Neural cell (in vitro differentiated cells): ENCODE results near the gene HOXD3. TPM values are rescaled to one million over a fixed set of nuclear protein-coding genes. Genes with fewer than 3 reads are reported as not detected.

Experiments
- H2AFZ ChIP-seq: fragments of 200-600, 300-800 bp; sonication (generic), shearing (Covaris generic); 2 replicates; pipeline ENCODE4 v1.6.0; 2014; ENCODE audit warnings: low read depth, mild to moderate bottlenecking, antibody characterized with exemption, low read length, moderate library complexity
- H3F3A ChIP-seq: fragments of 200-600 bp; shearing (Covaris generic); 2 replicates; pipeline ENCODE4 v1.6.1; 2016; ENCODE audit warnings: mild to moderate bottlenecking, moderate library complexity, mixed read lengths, antibody characterized with exemption, low read length; ENCODE audit not compliant: insufficient read depth, poor library complexity, severe bottlenecking
- H3K27ac ChIP-seq: fragments of 200-600, 300-800 bp; sonication (generic), shearing (Covaris generic); 2 replicates; pipeline ENCODE4 v1.5.1; 2014; ENCODE audit warnings: mild to moderate bottlenecking, low read length, moderate library complexity
- H3K27me3 ChIP-seq: fragments of 300-800, 200-600 bp; sonication (generic), shearing (Covaris generic); 2 replicates; pipeline ENCODE4 v1.6.0; 2014; ENCODE audit warnings: mild to moderate bottlenecking, low read depth, low read length, moderate library complexity; ENCODE audit not compliant: insufficient read depth
- H3K36me3 ChIP-seq: fragments of 300-800, 200-600 bp; sonication (generic), shearing (Covaris generic); 2 replicates; pipeline ENCODE4 v1.5.1; 2014; ENCODE audit warnings: mild to moderate bottlenecking, antibody characterized with exemption, low read length, moderate library complexity; ENCODE audit not compliant: insufficient read depth
- H3K4me2 ChIP-seq: fragments of 300-800, 200-600 bp; sonication (generic), shearing (Covaris generic); 2 replicates; pipeline ENCODE4 v1.6.0; 2014; ENCODE audit warnings: mild to moderate bottlenecking, low read length
- H3K4me3 ChIP-seq: fragments of 300-800, 200-600 bp; sonication (generic), shearing (Covaris generic); 2 replicates; pipeline ENCODE4 v1.5.1; 2014; ENCODE audit warnings: mild to moderate bottlenecking, low read length, moderate library complexity
- H3K79me2 ChIP-seq: fragments of 200-600 bp; shearing (Covaris generic); replicated peaks from 2 replicates; pipeline ENCODE4 v1.6.0; 2014; ENCODE audit warnings: mild to moderate bottlenecking, low read length, moderate library complexity; ENCODE audit not compliant: insufficient read depth
- H3K9ac ChIP-seq: fragments of 300-800, 200-600 bp; sonication (generic), shearing (Covaris generic); 2 replicates; pipeline ENCODE4 v1.6.1; 2016; ENCODE audit warnings: mild to moderate bottlenecking, low read length, mixed read lengths
- H3K9me2 ChIP-seq: fragments of 200-600 bp; shearing (Covaris generic); 2 replicates; pipeline ENCODE4 v1.6.1; 2016; ENCODE audit warnings: mild to moderate bottlenecking, low read length, mixed read lengths; ENCODE audit not compliant: insufficient read depth
- H3K9me3 ChIP-seq: fragments of 200-600, 300-800 bp; sonication (generic), shearing (Covaris generic); 2 replicates; pipeline ENCODE4 v1.6.1; 2016; ENCODE audit warnings: mild to moderate bottlenecking, mixed run types, low read length, moderate library complexity, mixed read lengths
- H4K20me1 ChIP-seq: fragments of 200-600 bp; shearing (Covaris generic); 2 replicates; pipeline ENCODE4 v1.6.1; 2016; ENCODE audit warnings: mild to moderate bottlenecking, mixed run types; ENCODE audit not compliant: insufficient read depth
- CTCF ChIP-seq: fragments of 450-650 bp; IDR thresholded peaks from 2 replicates; pipeline ENCODE4 v1.5.1; 2014; ENCODE audit warnings: antibody characterized with exemption, mild to moderate bottlenecking, moderate library complexity; ENCODE audit not compliant: poor library complexity, severe bottlenecking
- EP300 ChIP-seq: fragments of 450-650 bp; conservative IDR thresholded peaks from 2 replicates; pipeline ENCODE4 v1.6.1; 2014; ENCODE audit warnings: antibody characterized with exemption, mild to moderate bottlenecking, moderate library complexity; ENCODE audit not compliant: poor library complexity, severe bottlenecking
- EZH2 ChIP-seq: fragments of 200-600, 300-800 bp; shearing (Covaris generic), sonication (generic); IDR thresholded peaks from 2 replicates; pipeline ENCODE4 v1.6.1; 2014; ENCODE audit warnings: antibody characterized with exemption, low read length, borderline replicate concordance, mild to moderate bottlenecking; ENCODE audit not compliant: insufficient read depth, poor library complexity, severe bottlenecking
- MXI1 ChIP-seq: fragments of 450-650 bp; conservative IDR thresholded peaks from 2 replicates; pipeline ENCODE4 v1.6.1; 2014; ENCODE audit warnings: antibody characterized with exemption, mild to moderate bottlenecking; ENCODE audit not compliant: poor library complexity, severe bottlenecking
- POLR2AphosphoS5 ChIP-seq: IDR thresholded peaks from 2 replicates; pipeline ENCODE4 v1.6.1; 2012
- RAD21 ChIP-seq: fragments of 450-650 bp; conservative IDR thresholded peaks from 2 replicates; pipeline ENCODE4 v1.6.1; 2014; ENCODE audit warnings: antibody characterized with exemption, mild to moderate bottlenecking, moderate library complexity
- SMC3 ChIP-seq: fragments of 450-650 bp; conservative IDR thresholded peaks from 2 replicates; pipeline ENCODE4 v1.6.1; 2014; ENCODE audit warnings: antibody characterized with exemption, mild to moderate bottlenecking, moderate library complexity; ENCODE audit not compliant: poor library complexity
- TAF1 ChIP-seq: IDR thresholded peaks from 2 replicates; pipeline ENCODE4 v1.6.1; 2012; ENCODE audit warnings: low read depth
- polyA plus RNA-seq: library from polyadenylated mRNA; depleted of rRNA; stranded (reverse); fragments of >200 nt; gene quantifications from 2 replicates; pipeline ENCODE4 v1.2.3, GENCODE V29; 2014
- TF ChIP-seq, protein P1 (sequence below): IDR thresholded peaks from 2 replicates; pipeline ENCODE4 v1.6.1; 2012; ENCODE audit warnings: borderline replicate concordance

Gene HOXD3
- polyA plus RNA-seq, 1 donor from 2014 or later, result not detected

GRCh38 chr2:176117823-176118371, 39.2 kb upstream of the HOXD3 start:
- Histone ChIP-seq H3K4me2 (no peak overlapping the region), H3K27ac (no peak overlapping the region), H3K79me2 (no peaks in the 10 kb centered on the region), H3F3A (no peaks in the 10 kb centered on the region), H2AFZ (no peak overlapping the region), H3K4me3 (no peak overlapping the region), H3K27me3 (peaks cover 99% of the 10 kb centered on the region), H3K9me3 (peaks cover 27% of the 10 kb centered on the region), H3K36me3 (no peaks in the 10 kb centered on the region), H3K9me2 (no peaks in the 10 kb centered on the region), H3K9ac (no peak overlapping the region), H4K20me1 (no peaks in the 10 kb centered on the region)
- no peak for TF ChIP-seq EP300
- no peak for TF ChIP-seq TAF1

DNA sequence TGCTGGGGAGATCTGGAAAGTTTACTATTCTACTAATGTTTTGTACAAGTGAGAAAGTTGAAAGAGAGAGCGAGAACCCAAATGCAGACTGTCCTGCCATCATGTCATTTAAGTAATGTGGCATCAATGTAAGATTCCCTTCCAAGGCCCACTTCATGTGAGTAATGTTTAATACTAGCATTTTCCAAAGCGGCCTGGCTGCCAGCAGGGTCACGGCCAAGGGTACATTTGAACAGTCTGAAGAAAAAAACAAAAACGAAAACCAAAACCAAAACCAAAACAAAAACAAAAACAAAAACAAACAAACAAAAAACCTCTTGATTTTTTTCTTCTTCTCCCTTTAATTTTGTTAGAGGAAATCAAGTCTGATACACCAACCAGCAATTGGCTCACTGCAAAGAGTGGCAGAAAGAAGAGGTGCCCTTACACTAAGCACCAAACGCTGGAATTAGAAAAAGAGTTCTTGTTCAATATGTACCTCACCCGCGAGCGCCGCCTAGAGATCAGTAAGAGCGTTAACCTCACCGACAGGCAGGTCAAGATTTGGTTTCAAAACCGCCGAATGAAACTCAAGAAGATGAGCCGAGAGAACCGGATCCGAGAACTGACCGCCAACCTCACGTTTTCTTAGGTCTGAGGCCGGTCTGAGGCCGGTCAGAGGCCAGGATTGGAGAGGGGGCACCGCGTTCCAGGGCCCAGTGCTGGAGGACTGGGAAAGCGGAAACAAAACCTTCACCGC, 38.3 kb upstream of the HOXD3 start:
- Histone ChIP-seq H3K36me3 (no peaks in the 10 kb centered on the region), H2AFZ (no peak overlapping the region), H3K9me3 (peaks cover 22% of the 10 kb centered on the region), H3K79me2 (no peaks in the 10 kb centered on the region), H3K4me2 (no peak overlapping the region), H3K27me3 (peaks cover 99% of the 10 kb centered on the region), H3K27ac (no peak overlapping the region), H3K9me2 (no peaks in the 10 kb centered on the region), H3K4me3 (no peak overlapping the region), H4K20me1 (no peaks in the 10 kb centered on the region), H3F3A (no peaks in the 10 kb centered on the region), H3K9ac (no peak overlapping the region)
- TF ChIP-seq RAD21 (no peak), SMC3 (no peak), TAF1 (no peak), EP300 (no peak), CTCF (no peak), MXI1 (no peak), EZH2 (no peak), POLR2AphosphoS5 (no peak)
- TF ChIP-seq, protein P1, sequence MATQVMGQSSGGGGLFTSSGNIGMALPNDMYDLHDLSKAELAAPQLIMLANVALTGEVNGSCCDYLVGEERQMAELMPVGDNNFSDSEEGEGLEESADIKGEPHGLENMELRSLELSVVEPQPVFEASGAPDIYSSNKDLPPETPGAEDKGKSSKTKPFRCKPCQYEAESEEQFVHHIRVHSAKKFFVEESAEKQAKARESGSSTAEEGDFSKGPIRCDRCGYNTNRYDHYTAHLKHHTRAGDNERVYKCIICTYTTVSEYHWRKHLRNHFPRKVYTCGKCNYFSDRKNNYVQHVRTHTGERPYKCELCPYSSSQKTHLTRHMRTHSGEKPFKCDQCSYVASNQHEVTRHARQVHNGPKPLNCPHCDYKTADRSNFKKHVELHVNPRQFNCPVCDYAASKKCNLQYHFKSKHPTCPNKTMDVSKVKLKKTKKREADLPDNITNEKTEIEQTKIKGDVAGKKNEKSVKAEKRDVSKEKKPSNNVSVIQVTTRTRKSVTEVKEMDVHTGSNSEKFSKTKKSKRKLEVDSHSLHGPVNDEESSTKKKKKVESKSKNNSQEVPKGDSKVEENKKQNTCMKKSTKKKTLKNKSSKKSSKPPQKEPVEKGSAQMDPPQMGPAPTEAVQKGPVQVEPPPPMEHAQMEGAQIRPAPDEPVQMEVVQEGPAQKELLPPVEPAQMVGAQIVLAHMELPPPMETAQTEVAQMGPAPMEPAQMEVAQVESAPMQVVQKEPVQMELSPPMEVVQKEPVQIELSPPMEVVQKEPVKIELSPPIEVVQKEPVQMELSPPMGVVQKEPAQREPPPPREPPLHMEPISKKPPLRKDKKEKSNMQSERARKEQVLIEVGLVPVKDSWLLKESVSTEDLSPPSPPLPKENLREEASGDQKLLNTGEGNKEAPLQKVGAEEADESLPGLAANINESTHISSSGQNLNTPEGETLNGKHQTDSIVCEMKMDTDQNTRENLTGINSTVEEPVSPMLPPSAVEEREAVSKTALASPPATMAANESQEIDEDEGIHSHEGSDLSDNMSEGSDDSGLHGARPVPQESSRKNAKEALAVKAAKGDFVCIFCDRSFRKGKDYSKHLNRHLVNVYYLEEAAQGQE, result no peak
